A549 (cell line): ENCODE results near the gene SNF8.

Experiments
- CBX2 ChIP-seq: fragments of 200-600 bp; sonication (generic); IDR thresholded peaks from 2 replicates; pipeline ENCODE4 v1.6.1; 2016; ENCODE audit warnings: low read depth, mild to moderate bottlenecking, borderline replicate concordance
- CTCF ChIP-seq: fragments of >200 bp; sonication (Bioruptor Twin); formaldehyde crosslinking; IDR thresholded peaks from 3 replicates; pipeline ENCODE4 v1.5.1; 2016
- EP300 ChIP-seq, 2 experiments: fragments of >200 bp; sonication (Bioruptor Twin); formaldehyde crosslinking; IDR thresholded peaks; 2 replicates in 1 of 2; 3 replicates in 1 of 2; pipeline ENCODE4 v1.6.1; 2016 to 2017
- GATA3 ChIP-seq: IDR thresholded peaks from 2 replicates; pipeline ENCODE4 v1.6.1; 2012; ENCODE audit warnings: borderline replicate concordance
- JUN ChIP-seq, 2 experiments: fragments of >200 bp; sonication (Bioruptor Twin); formaldehyde crosslinking; IDR thresholded peaks; 2 replicates in 1 of 2; 3 replicates in 1 of 2; pipeline ENCODE4 v1.6.1; 2016 to 2017
- KDM1A ChIP-seq: fragments of 200-600 bp; sonication (generic); IDR thresholded peaks from 2 replicates; pipeline ENCODE4 v1.6.1; 2016; ENCODE audit warnings: low read depth, mild to moderate bottlenecking
- MAX ChIP-seq: IDR thresholded peaks from 2 replicates; pipeline ENCODE4 v1.6.1; 2012
- POLR2A ChIP-seq: IDR thresholded peaks from 2 replicates; pipeline ENCODE4 v1.6.1; 2012; ENCODE audit warnings: mild to moderate bottlenecking, low read length
- RCOR1 ChIP-seq: fragments of 150-350 bp; IDR thresholded peaks from 2 replicates; pipeline ENCODE4 v1.6.1; 2014; ENCODE audit warnings: antibody characterized with exemption, low read length, low read depth
- RFX5 ChIP-seq: fragments of 450-650 bp; IDR thresholded peaks from 2 replicates; pipeline ENCODE4 v1.7.1; 2014; ENCODE audit warnings: antibody characterized with exemption, mild to moderate bottlenecking, moderate library complexity

- TF ChIP-seq JUN (IDR thresholded peaks at IDR 0.05) (no peak), RFX5 (no peak), CTCF (no peak), RCOR1 (no peak), CBX2 (no peak), MAX (no peak), GATA3 (no peak), POLR2A (no peak), EP300 (IDR thresholded peaks at IDR 0.05) (no peak), KDM1A (no peak)
Measured at GRCh38 chr17:48930435-48930873, 14.2 kb downstream of the SNF8 start.
